GM21717 (cell line): Measurements from ENCODE around the gene PPP2R3B.
"Not testable (repeated sequence)": the region's sequence is repeated elsewhere in the genome, so short reads cannot be mapped to it uniquely, and the experiment has no call there.

Experiments
- ATAC-seq: cut with Tn5 transposase; IDR thresholded peaks from one replicate; pipeline ENCODE4 v1.9.1; 2021; ENCODE audit warnings: mild to moderate bottlenecking, moderate library complexity; ENCODE audit not compliant: unreplicated experiment

The PPP2R3B gene

DNA sequence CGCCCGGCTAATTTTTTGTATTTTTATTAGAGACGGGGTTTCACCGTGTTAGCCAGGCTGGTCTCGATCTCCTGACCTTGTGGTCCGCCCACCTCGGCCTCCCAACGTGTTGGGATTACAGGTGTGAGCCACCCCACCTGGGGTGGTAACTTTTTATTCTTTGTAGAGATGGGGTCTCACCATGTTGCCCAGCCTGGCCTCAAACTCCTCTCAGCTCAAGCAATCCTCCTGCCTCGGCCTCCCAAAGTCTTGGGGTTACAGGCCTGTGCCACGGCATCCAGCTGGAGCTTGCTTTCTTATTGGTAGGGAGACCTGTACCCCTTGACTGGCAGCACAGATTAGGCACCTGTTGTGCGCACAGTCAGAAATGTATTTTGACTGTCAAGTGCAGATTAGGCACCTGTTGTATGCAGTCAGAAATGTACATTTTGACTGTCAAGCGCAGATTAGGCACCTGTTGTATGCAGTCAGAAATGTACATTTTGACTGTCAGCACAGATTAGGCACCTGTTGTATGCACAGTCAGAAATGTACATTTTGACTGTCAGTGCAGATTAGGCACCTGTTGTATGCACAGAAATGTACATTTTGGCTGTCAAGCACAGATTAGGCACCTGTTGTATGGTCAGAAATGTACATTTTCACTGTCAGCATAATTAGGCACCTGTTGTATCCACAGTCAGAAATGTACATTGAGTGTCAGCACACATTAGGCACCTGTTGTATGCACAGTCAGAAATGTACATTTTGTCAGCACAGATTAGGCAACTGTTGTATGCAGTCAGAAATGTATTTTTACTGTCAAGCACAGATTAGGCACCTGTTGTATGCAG, 80.7 kb downstream of the PPP2R3B start:
- ATAC-seq: not testable (repeated sequence)

DNA sequence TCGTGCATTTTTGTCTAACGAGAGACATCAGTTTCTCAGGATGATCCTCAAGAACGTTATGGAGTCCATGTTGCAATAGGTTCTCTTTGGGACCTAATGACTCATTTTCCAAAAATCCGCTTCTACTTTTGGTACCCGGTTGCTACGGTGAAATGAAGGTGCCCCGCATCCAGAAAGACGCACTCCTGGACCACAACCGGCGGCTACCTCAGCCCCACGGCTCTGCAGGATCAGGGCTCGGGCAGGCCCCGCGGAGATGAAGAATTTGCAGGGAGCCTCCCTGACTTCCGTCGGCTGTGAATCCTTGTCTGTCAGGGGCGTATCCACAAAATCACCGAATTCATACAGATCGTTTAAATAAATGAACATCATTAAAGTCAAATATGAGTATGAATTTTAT, 83.7 kb downstream of the PPP2R3B start:
- no peak for ATAC-seq

DNA sequence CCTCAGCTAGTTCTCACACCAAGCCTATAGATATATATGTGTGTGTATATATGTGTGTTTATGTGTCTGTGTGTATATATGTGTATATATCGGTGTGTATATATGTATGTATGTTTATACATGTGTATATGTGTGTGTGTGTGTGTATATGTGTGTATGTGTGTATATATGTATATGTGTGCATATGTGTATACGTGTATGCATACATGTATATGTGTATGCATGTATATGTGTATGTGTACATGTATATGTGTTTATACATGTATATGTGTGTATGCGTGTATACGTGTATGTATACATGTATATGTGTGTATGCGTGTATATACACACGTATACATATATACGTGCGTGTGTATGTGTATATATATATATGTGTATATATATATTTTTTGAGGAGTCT, 86.4 kb downstream of the PPP2R3B start:
- ATAC-seq: no peak

DNA sequence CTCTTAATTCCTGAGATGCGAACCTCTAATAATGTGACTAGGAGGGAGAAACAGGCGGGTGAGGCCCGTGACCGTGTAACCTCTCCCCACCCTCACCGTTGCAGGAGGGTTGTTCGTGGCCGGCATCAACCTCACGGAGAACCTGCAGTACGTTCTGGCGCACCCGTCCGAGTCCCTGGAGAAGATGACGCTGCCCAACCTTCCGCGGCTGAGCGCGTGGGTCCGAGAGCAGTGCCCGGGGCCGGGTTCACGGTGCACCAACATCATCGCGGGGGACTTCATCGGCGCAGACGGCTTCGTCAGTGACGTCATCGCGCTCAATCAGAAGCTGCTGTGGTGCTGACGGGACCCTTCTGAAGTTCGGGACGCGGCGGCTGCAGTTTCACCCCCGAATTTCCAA, 87.7 kb downstream of the PPP2R3B start:
- ATAC-seq: no peak

DNA sequence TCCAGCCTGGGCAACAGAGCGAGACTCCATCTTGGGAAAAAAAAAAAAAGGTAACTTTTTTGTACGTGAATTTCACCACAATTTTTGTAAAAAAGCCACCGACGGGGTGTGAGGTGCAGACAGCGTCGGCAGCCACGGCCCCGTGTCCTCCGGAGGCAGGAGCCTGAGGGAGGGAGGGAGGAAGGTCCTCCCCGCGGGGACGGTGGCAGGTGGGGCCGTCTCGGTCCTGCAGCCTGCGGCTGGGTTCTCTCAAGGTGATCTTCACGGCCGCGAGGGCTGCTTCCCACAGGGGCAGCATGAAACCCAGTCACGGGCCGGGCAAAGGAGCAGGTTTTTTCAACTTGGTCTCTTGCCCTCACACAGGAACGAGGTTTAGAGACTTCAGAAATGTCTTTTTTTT, 91.6 kb downstream of the PPP2R3B start:
- no peak for ATAC-seq

DNA sequence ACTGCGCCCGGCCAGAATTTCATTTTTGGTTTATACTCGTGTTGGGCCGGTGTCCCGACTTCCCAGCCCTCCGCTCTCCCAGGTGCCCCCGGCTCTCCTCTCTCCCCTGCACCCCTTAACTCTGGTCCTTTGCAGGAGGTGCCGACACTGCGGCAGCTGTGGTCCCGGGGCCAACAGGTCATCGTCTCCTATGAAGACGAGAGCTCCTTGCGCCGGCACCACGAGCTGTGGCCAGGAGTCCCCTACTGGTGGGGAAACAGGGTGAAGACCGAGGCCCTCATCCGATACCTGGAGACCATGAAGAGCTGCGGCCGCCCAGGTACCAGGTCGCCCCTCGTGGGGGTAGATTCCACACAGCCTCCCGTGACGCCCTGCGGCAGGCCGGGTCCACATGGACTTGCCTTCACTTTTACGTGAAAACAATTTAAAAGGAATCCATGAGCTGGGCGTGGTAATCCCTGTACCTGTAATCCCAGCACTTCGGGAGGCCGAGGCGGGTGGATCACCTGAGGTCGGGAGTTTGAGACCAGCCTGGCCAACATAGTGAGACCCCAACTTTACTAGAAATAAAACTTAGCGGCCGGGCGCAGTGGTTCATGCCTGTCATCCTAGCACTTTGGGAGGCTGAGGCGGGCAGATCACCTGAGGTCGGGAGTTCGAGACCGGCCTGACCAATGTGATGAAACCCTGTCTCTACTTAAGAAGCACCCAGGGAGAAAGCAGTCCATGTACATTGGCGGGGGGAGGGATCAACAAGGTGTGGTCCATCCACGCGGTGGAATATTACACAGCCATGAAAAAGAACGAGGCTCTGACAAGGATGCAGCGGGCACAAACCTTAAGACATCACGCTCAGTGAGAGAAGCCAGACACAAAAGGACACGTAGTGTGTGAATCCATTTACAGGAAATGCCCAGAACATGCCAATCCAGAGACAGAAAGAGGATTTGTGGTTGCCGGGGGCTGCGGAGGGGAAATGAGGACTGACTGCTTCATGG, 93.5 kb downstream of the PPP2R3B start:
- ATAC-seq: no peak

DNA sequence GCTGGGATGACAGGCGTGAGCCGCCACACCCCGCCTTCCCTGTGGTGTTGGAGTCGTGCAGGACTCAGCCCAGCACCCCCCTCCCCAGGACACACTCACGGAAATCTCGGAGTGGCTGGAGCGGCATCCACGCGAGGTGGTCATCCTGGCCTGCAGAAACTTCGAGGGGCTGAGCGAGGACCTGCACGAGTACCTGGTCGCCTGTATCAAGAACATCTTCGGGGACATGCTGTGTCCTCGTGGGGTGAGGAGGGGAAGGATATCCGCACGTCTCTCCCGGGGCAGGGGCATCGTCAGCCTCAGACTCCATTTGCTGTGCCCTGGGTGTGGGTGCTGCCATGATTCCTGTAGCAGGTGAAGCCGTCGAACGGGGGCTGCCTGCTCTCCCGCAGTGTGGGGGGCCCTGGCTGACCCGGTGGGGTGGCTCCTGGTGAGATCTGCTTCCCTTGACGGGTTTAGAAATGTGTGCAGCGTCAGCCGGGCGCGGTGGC, 95.3 kb downstream of the PPP2R3B start:
- ATAC-seq: no peak

DNA sequence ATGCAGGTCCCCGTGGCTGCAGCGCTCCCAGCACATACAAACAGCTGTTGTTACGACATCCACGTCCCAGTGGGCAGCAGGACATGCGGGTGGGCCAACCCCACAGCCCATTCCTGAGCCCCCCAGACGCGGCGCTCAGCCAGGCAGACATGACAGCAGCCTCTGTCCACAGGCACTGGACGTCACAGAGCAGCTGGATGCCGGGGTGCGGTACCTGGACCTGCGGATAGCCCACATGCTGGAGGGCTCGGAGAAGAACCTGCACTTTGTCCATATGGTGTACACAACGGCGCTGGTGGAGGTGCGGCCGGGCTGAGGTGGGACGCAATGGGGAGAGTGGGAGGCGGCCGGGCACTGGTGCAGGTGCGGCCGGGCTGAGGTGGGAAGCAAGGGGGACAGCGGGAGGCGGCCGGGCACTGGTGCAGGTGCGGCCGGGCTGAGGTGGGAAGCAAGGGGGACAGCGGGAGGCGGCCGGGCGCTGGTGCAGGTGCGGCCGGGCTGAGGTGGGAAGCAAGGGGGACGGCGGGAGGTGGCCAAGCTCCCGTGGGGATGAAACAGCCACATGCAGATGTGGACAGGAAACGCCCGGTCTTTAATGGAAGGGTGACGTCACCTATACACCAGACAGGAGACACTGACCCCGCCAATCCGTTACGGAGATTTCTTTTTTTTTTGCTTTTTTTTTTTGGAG, 96.1 kb downstream of the PPP2R3B start:
- no peak for ATAC-seq

DNA sequence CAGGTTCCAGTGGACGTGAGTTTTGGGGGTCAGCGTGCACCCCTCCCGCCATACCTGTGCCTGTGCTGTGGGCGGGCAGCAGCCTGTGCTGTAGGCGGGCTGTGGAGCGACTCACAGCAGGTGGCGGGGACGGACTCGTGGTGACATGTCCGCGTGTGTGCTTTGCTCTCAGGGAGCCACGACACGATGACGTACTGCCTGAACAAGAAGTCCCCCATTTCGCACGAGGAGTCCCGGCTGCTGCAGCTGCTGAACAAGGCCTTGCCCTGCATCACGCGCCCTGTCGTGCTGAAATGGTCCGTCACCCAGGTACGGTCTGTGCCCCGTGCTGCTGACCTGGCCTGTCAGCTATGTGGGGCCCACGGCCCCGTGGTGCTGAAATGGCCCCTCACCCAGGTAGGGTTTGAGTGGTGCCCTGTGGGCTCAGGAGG, 98.1 kb downstream of the PPP2R3B start:
- ATAC-seq: no peak

DNA sequence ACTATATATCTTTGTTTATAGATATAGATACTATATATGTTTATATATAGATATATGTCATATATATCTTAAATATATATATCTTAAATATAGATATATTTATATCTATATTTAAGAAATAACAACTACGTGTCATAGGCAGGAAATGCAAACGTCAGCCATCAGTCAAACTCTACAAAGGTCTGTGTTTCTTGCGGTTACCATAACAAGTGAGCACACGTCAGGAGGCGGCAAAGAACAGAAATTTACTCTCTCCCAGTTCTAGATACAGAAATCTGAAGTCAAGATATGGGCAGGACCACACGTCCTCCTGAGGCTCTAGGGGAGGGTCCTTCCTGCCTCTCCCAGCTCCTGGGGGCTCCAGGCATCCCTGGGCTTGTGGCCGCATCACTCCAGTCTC, 99.0 kb downstream of the PPP2R3B start:
- no peak for ATAC-seq

DNA sequence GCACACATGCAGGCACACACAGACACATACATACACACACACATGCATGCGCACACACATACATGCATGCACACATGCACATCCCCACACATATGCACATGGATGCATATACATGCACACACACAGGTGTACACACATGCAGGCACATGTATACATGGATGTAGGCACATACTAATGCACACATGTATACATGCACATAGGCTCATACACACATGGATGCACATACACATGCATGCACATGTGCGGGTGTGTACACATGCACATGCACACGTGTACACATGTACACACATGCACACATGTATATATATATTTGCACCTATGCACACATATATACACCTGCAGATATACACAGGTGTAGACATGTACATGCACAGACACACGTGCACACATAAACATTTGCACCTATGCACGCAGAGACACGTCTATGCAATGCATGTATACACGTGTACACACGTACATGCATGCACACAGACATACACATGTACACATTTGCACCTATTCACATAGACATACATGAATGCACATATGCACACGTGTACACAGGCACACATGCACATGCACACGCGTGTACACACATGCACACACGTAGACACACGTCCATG, 101.5 kb downstream of the PPP2R3B start:
- ATAC-seq: no peak
